Breast epithelium (tissue), 4 donors: ENCODE data around the gene CAMKK1. TPM values are rescaled to one million over a fixed set of nuclear protein-coding genes. Genes with fewer than 3 reads are reported as not detected.

Source experiments
- DNase-seq, 2 donors: peaks; one replicate each; pipeline ENCODE4 v3.0.0-alpha.2; 2019; ENCODE audit warnings: low spot score in 2 of 2
- H3K27ac ChIP-seq, 2 donors: fragments of 200-600 bp; sonication (generic) in 1 of 2; one replicate each; pipeline ENCODE4 v1.5.1; 2016 to 2019; ENCODE audit warnings: mild to moderate bottlenecking in 1 of 2
- H3K27me3 ChIP-seq, 2 donors: fragments of 200-600 bp; sonication (generic) in 1 of 2; one replicate each; pipeline versions ENCODE4 v1.5.1 to v1.6.0; 2017 to 2019; ENCODE audit warnings: control low read depth in 1 of 2, mild to moderate bottlenecking in 1 of 2
- H3K36me3 ChIP-seq: fragments of 200-600 bp; one replicate; pipeline ENCODE4 v1.5.1; 2019
- H3K4me1 ChIP-seq, 2 donors: fragments of 200-600 bp; sonication (generic); one replicate each; pipeline ENCODE4 v1.5.1; 2016 to 2019; ENCODE audit warnings: control low read depth in 1 of 2
- H3K4me3 ChIP-seq, 3 donors: fragments of 200-600 bp; sonication (generic); 1 replicate in 2 of 3; 2 replicates in 1 of 3; pipeline ENCODE4 v1.5.1; 2016 to 2019; ENCODE audit warnings: mild to moderate bottlenecking in 3 of 3, moderate library complexity in 2 of 3
- H3K9me3 ChIP-seq, 2 donors: fragments of 200-600 bp; sonication (generic) in 1 of 2; one replicate each; pipeline ENCODE4 v1.5.1; 2016 to 2019; ENCODE audit warnings: control low read depth in 1 of 2
- CTCF ChIP-seq, 3 donors: fragments of 450-650 bp; IDR thresholded peaks; one replicate each; pipeline ENCODE4 v1.5.1; 2016 to 2017; ENCODE audit warnings: antibody characterized with exemption in 3 of 3, mild to moderate bottlenecking in 3 of 3, moderate library complexity in 3 of 3
- POLR2A ChIP-seq: fragments of 450-650 bp; IDR thresholded peaks from one replicate; pipeline ENCODE4 v1.6.1; 2016; ENCODE audit warnings: antibody characterized with exemption, mild to moderate bottlenecking, moderate library complexity
- POLR2AphosphoS5 ChIP-seq, 3 donors: sonication (generic); formaldehyde crosslinking; IDR thresholded peaks; one replicate each; pipeline ENCODE4 v1.6.1; 2017; ENCODE audit warnings: antibody characterized with exemption in 3 of 3
- intact Hi-C: fragments of 100-400 bp; cut with DNase I; formaldehyde crosslinking; loops from one replicate; pipeline ENCODE4 v1.15.1; 2023; ENCODE audit warnings: low total_unique reads
- total RNA-seq, 3 donors: library from RNA; depleted of rRNA; stranded (reverse); fragments of >200 nt; gene quantifications; one replicate each; pipeline ENCODE4 v1.1.0, GENCODE V29; 2016

CAMKK1 gene
- 1 to 10 TPM; 3.0 to 7.8 (median 6.9) TPM for total RNA-seq

- H3K27me3 ChIP-seq: no peaks in the 10 kb centered on the region
- peak within 1 kb of the TSS; percentile 75 to 83 for H3K27ac ChIP-seq
- intact Hi-C loops: no loop called here
- H3K4me1 ChIP-seq: peaks cover 17 to 26% of the 10 kb centered on the region in 2 donors
- H3K9me3 ChIP-seq: no peaks in the 10 kb centered on the region
- H3K36me3 ChIP-seq: no peaks in the 10 kb centered on the region
- DNase-seq: peak; percentile 67 to 77
- H3K4me3 ChIP-seq: peak within 1 kb of the TSS; percentile 53 to 92 (median 69)
- no peak for TF ChIP-seq POLR2A
- TF ChIP-seq CTCF (IDR thresholded peaks at IDR 0.05): no peak
- TF ChIP-seq POLR2AphosphoS5 (IDR thresholded peaks at IDR 0.05): peak in 1 of 3 donors; percentile 22
These were observed at the start of gene CAMKK1 for GRCh38 chr17:3893003-3893719. TSS of gene CAMKK1 (minus strand) at chr17:3893053. CDS start at chr17:3885687, 7,366 bp downstream.

- Histone ChIP-seq H3K27ac (no peak overlapping the region), H3K9me3 (no peaks in the 10 kb centered on the region), H3K4me3 (no peak overlapping the region), H3K36me3 (no peaks in the 10 kb centered on the region), H3K27me3 (no peaks in the 10 kb centered on the region), H3K4me1 (no peaks in the 10 kb centered on the region)
- DNase-seq: no peak
- no peak for TF ChIP-seq POLR2AphosphoS5 (IDR thresholded peaks at IDR 0.05)
- TF ChIP-seq POLR2A: no peak
- TF ChIP-seq CTCF (IDR thresholded peaks at IDR 0.05): no peak
- intact Hi-C loops: no loop called here
These were observed 48.3 kb upstream of the CAMKK1 start for GRCh38 chr17:3940965-3941698.

- H3K4me1 ChIP-seq: no peaks in the 10 kb centered on the region
- H3K27ac ChIP-seq: no peak overlapping the region
- H3K36me3 ChIP-seq: no peaks in the 10 kb centered on the region
- no peak for DNase-seq
- H3K4me3 ChIP-seq: no peak overlapping the region
- H3K27me3 ChIP-seq: no peaks in the 10 kb centered on the region
- TF ChIP-seq POLR2A (no peak), CTCF (IDR thresholded peaks at IDR 0.05) (no peak), POLR2AphosphoS5 (IDR thresholded peaks at IDR 0.05) (no peak)
- intact Hi-C loops: no loop called here
- H3K9me3 ChIP-seq: no peaks in the 10 kb centered on the region
These were observed 44.5 kb upstream of the CAMKK1 start for GRCh38 chr17:3937359-3937758.

- Histone ChIP-seq H3K9me3 (no peaks in the 10 kb centered on the region), H3K27ac (no peak overlapping the region), H3K36me3 (no peaks in the 10 kb centered on the region), H3K4me1 (no peaks in the 10 kb centered on the region), H3K4me3 (no peak overlapping the region), H3K27me3 (no peaks in the 10 kb centered on the region)
- DNase-seq: no peak
- intact Hi-C loops: no loop called here
- TF ChIP-seq POLR2A (no peak), POLR2AphosphoS5 (IDR thresholded peaks at IDR 0.05) (no peak), CTCF (IDR thresholded peaks at IDR 0.05) (no peak)
These were observed 43.0 kb upstream of the CAMKK1 start for GRCh38 chr17:3935825-3936355.

- H3K9me3 ChIP-seq: no peaks in the 10 kb centered on the region
- intact Hi-C loops: no loop called here
- H3K36me3 ChIP-seq: no peaks in the 10 kb centered on the region
- peak; percentile 38 to 78 for DNase-seq
- no peaks in the 10 kb centered on the region for H3K27me3 ChIP-seq
- no peak for TF ChIP-seq POLR2AphosphoS5 (IDR thresholded peaks at IDR 0.05)
- TF ChIP-seq CTCF (IDR thresholded peaks at IDR 0.05): peak; percentile 26 to 69 (median 63)
- no peak for TF ChIP-seq POLR2A
- H3K4me3 ChIP-seq: no peak overlapping the region
- no peak overlapping the region for H3K27ac ChIP-seq
- H3K4me1 ChIP-seq: no peaks in the 10 kb centered on the region
These were observed 42.3 kb upstream of the CAMKK1 start for GRCh38 chr17:3935140-3935542.
